Hepatocyte (in vitro differentiated cells): ENCODE results near the gene FLT3LG. TPM values are rescaled to one million over a fixed set of nuclear protein-coding genes. Genes with fewer than 3 reads are reported as not detected.

Source experiments
- DNase-seq: peaks from one replicate; pipeline ENCODE4 v3.0.0-alpha.2; 2016; ENCODE audit warnings: low spot score
- H2AFZ ChIP-seq: fragments of 200-600 bp; sonication (generic); 2 replicates; pipeline ENCODE4 v1.6.0; 2016; ENCODE audit warnings: antibody characterized with exemption, mild to moderate bottlenecking
- H3K27ac ChIP-seq: fragments of 200-600 bp; sonication (generic); 2 replicates; pipeline ENCODE4 v1.5.1; 2016; ENCODE audit warnings: mild to moderate bottlenecking
- H3K27me3 ChIP-seq: fragments of 200-600 bp; sonication (generic); 2 replicates; pipeline ENCODE4 v1.6.1; 2016
- H3K36me3 ChIP-seq: fragments of 200-600 bp; sonication (generic); replicated peaks from 2 replicates; pipeline ENCODE4 v1.5.1; 2016; ENCODE audit warnings: low read depth; ENCODE audit not compliant: insufficient read depth
- H3K4me1 ChIP-seq: fragments of 200-600 bp; sonication (generic); 2 replicates; pipeline ENCODE4 v1.5.1; 2016; ENCODE audit warnings: mild to moderate bottlenecking, moderate library complexity; ENCODE audit not compliant: insufficient read depth
- H3K4me2 ChIP-seq: fragments of 200-600 bp; sonication (generic); 2 replicates; pipeline ENCODE4 v1.6.0; 2016
- H3K4me3 ChIP-seq: fragments of 200-600 bp; sonication (generic); 2 replicates; pipeline ENCODE4 v1.5.1; 2016; ENCODE audit warnings: mild to moderate bottlenecking
- H3K79me2 ChIP-seq: fragments of 200-600 bp; sonication (generic); 2 replicates; pipeline ENCODE4 v1.6.0; 2017; ENCODE audit warnings: mild to moderate bottlenecking
- H3K9me2 ChIP-seq: fragments of 200-600 bp; sonication (generic); replicated peaks from 2 replicates; pipeline ENCODE4 v1.6.0; 2017; ENCODE audit warnings: mild to moderate bottlenecking; ENCODE audit not compliant: insufficient read depth
- H3K9me3 ChIP-seq: fragments of 200-600 bp; sonication (generic); 2 replicates; pipeline ENCODE4 v1.5.1; 2016; ENCODE audit warnings: low read depth, mild to moderate bottlenecking
- H4K20me1 ChIP-seq: fragments of 200-600 bp; sonication (generic); 2 replicates; pipeline ENCODE4 v1.6.0; 2016; ENCODE audit warnings: mild to moderate bottlenecking; ENCODE audit not compliant: insufficient read depth, poor library complexity, severe bottlenecking
- EZH2 ChIP-seq: fragments of 200-600 bp; sonication (generic); IDR thresholded peaks from 2 replicates; pipeline ENCODE4 v1.6.1; 2016; ENCODE audit warnings: antibody characterized with exemption, mild to moderate bottlenecking, borderline replicate concordance
- EZH2phosphoT487 ChIP-seq: fragments of 200-600 bp; sonication (generic); IDR thresholded peaks from one replicate; pipeline ENCODE4 v1.6.1; 2018; ENCODE audit warnings: antibody characterized with exemption, mild to moderate bottlenecking, low read depth, moderate library complexity; ENCODE audit not compliant: unreplicated experiment, severe bottlenecking
- WGBS: methylation state at CpG from one replicate; pipeline ENCODE4 v1.1.6; 2016; ENCODE audit warnings: low lambda C conversion rate; ENCODE audit errors: missing lambda C conversion rate; 5-methylcytosine and 5-hydroxymethylcytosine counted together
- polyA plus RNA-seq: library from polyadenylated mRNA; unstranded; fragments of >200 nt; fragmentation: Nextera tagmentation; extraction: Ambion mirVana; gene quantifications from 2 replicates; pipeline ENCODE4 v1.2.1, GENCODE V29; 2016
- total RNA-seq: library from RNA; depleted of rRNA; stranded (reverse); fragments of >200 nt; gene quantifications from 2 replicates; pipeline ENCODE4 v1.2.3, GENCODE V29; 2014
- TF ChIP-seq, protein P1 (sequence below): fragments of 200-600 bp; sonication (generic); IDR thresholded peaks from 2 replicates; pipeline ENCODE4 v1.5.1; 2016; ENCODE audit warnings: antibody characterized with exemption, mild to moderate bottlenecking; ENCODE audit not compliant: poor library complexity

The FLT3LG gene
- total and polyA plus RNA-seq, 2 experiments from 2014 or later: 1.3 to 2.8 TPM

DNA sequence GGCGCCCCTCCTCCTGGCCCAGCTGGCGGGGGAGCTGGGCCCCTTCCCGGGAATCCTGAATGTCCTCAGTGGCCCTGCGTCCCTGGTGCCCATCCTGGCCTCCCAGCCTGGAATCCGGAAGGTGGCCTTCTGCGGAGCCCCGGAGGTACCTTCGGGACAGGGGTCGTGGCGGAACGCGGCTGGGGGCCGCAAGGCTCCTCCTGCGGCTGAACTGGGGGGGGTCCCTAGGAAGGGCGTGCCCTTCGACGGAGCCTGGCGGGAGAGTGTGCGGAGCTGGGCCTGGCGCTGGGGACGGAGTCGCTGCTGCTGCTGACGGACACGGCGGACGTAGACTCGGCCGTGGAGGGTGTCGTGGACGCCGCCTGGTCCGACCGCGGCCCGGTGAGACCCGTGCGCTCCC lies 12.4 kb upstream of the FLT3LG start:
- no peak overlapping the region for H2AFZ ChIP-seq
- no peaks in the 10 kb centered on the region for H3K9me2 ChIP-seq
- no peak overlapping the region for H3K4me3 ChIP-seq
- H3K9me3 ChIP-seq: no peaks in the 10 kb centered on the region
- H3K79me2 ChIP-seq: no peaks in the 10 kb centered on the region
- peaks cover 2% of the 10 kb centered on the region for H3K36me3 ChIP-seq
- no peaks in the 10 kb centered on the region for H3K4me1 ChIP-seq
- 99% methylated on average over 34 of the region's 37 CpGs for WGBS
- H3K27ac ChIP-seq: no peak overlapping the region
- no peak for DNase-seq
- no peak for TF ChIP-seq EZH2
- TF ChIP-seq, protein P1, sequence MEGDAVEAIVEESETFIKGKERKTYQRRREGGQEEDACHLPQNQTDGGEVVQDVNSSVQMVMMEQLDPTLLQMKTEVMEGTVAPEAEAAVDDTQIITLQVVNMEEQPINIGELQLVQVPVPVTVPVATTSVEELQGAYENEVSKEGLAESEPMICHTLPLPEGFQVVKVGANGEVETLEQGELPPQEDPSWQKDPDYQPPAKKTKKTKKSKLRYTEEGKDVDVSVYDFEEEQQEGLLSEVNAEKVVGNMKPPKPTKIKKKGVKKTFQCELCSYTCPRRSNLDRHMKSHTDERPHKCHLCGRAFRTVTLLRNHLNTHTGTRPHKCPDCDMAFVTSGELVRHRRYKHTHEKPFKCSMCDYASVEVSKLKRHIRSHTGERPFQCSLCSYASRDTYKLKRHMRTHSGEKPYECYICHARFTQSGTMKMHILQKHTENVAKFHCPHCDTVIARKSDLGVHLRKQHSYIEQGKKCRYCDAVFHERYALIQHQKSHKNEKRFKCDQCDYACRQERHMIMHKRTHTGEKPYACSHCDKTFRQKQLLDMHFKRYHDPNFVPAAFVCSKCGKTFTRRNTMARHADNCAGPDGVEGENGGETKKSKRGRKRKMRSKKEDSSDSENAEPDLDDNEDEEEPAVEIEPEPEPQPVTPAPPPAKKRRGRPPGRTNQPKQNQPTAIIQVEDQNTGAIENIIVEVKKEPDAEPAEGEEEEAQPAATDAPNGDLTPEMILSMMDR: no peak
- TF ChIP-seq EZH2phosphoT487: no peak
- H3K27me3 ChIP-seq: no peaks in the 10 kb centered on the region
- H4K20me1 ChIP-seq: no peaks in the 10 kb centered on the region
- H3K4me2 ChIP-seq: no peak overlapping the region

DNA sequence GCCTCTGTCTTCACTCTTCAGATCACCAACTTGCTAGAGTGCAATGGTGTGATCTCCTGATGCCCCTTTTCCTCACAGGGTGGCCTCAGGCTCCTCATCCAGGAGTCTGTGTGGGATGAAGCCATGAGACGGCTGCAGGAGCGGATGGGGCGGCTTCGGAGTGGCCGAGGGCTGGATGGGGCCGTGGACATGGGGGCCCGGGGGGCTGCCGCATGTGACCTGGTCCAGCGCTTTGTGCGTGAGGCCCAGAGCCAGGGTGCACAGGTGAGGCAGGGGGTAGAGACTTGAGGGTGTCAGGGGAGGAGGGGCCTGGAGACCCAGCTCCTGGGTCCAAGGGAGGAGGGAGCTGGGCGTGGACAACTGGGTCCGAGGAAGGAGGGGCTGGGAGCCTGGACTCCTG lies 11.5 kb upstream of the FLT3LG start:
- Histone ChIP-seq H3K4me3 (no peak overlapping the region), H3K9me3 (no peaks in the 10 kb centered on the region), H2AFZ (no peak overlapping the region), H3K36me3 (peaks cover 2% of the 10 kb centered on the region), H3K79me2 (no peaks in the 10 kb centered on the region), H3K4me2 (no peak overlapping the region), H4K20me1 (no peaks in the 10 kb centered on the region), H3K4me1 (no peaks in the 10 kb centered on the region), H3K27me3 (no peaks in the 10 kb centered on the region), H3K27ac (no peak overlapping the region), H3K9me2 (no peaks in the 10 kb centered on the region)
- TF ChIP-seq EZH2 (no peak), EZH2phosphoT487 (no peak)
- TF ChIP-seq, protein P1: no peak
- DNase-seq: no peak
- WGBS: 100% methylated on average over 10 of the region's 12 CpGs

DNA sequence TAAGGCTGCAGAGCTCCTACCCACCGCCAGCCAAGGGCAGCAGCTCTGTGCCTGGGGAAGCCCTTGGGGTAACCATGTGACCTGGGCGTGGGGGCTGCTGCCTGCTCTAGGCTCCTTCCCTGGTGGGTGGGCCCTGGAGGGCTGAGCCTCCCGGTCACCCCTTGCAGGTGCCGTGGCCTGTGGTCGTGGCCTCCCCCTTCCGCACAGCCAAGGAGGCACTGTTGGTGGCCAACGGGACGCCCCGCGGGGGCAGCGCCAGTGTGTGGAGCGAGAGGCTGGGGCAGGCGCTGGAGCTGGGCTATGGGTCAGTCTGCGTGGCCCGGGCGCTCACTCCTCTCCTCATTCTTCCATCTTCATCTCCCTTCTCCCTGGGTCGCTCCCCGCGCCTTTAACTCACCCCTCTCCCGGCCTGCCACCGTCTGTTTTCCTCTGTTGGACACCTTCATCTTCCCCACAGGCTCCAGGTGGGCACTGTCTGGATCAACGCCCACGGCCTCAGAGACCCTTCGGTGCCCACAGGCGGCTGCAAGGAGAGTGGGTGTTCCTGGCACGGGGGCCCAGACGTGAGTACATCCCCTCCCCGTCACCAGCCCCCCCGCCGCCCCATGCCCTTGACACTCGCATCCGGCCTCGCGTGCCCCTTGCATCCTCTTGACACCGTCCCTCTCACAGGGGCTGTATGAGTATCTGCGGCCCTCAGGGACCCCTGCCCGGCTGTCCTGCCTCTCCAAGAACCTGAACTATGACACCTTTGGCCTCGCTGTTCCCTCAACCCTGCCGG lies 9.9 kb upstream of the FLT3LG start:
- Histone ChIP-seq H3K79me2 (no peaks in the 10 kb centered on the region), H3K4me2 (no peak overlapping the region), H3K9me2 (no peaks in the 10 kb centered on the region), H4K20me1 (no peaks in the 10 kb centered on the region), H3K4me3 (no peak overlapping the region), H3K4me1 (no peaks in the 10 kb centered on the region), H3K36me3 (peaks cover 2% of the 10 kb centered on the region), H3K9me3 (no peaks in the 10 kb centered on the region), H3K27ac (no peak overlapping the region), H3K27me3 (no peaks in the 10 kb centered on the region), H2AFZ (no peak overlapping the region)
- no peak for DNase-seq
- 96% methylated on average over 33 of the region's 39 CpGs for WGBS
- TF ChIP-seq EZH2phosphoT487: no peak
- no peak for TF ChIP-seq EZH2
- TF ChIP-seq, protein P1: no peak

DNA sequence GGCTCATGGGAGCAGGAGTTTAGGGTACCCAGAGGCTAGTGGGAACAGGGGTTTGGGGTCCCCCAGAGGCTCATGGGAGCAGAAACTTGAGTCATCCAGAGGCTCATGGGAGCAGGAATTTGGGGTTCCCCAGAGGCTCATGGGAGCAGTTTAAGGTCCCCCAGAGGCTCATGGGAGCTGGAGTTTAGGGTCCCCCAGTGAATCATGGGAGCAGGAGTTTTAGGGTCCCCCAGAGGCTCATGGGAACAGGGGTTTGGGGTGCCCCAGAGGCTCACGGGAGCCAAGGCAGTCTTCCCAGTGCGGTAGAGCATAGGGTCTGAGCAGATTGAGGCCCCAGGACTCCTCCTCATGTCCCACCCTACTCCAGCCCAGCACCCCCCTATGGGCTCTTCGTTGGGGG lies 8.6 kb upstream of the FLT3LG start:
- TF ChIP-seq EZH2phosphoT487 (no peak), EZH2 (no peak)
- TF ChIP-seq, protein P1: no peak
- Histone ChIP-seq H3K9me3 (no peaks in the 10 kb centered on the region), H3K36me3 (no peaks in the 10 kb centered on the region)

More for the DNA sequence above, 8.6 kb upstream of the FLT3LG start:
- Histone ChIP-seq H3K4me3 (no peak overlapping the region), H2AFZ (no peak overlapping the region), H3K27me3 (no peaks in the 10 kb centered on the region), H3K9me2 (no peaks in the 10 kb centered on the region), H3K27ac (no peak overlapping the region), H4K20me1 (no peaks in the 10 kb centered on the region), H3K4me1 (no peaks in the 10 kb centered on the region), H3K79me2 (no peaks in the 10 kb centered on the region), H3K4me2 (no peak overlapping the region)
- 98% methylated on average over 3 of the region's 3 CpGs for WGBS
- no peak for DNase-seq
